Endothelial cell of umbilical vein (primary cell): Measurements from ENCODE around the gene ABTB1. TPM values are rescaled to one million over a fixed set of nuclear protein-coding genes. Genes with fewer than 3 reads are reported as not detected.

Source experiments
- BruUV-seq: library from RNA; stranded (reverse); fragments of 400-500 nt; replicated peaks from 2 replicates; lab custom pipeline; 2021; lab: Mats Ljungman, UMichigan
- CTCF ChIA-PET: fragments of 300-600, 350-600 bp; sonication (Branson Sonifier 250); formaldehyde crosslinking; loops from one replicate; lab custom pipeline; 2021; ENCODE audit warnings: antibody characterized with exemption, inconsistent platforms; lab: Charles Lee
- POLR2A ChIA-PET: fragments of 300-600, 350-600 bp; sonication (Branson Sonifier 250); formaldehyde crosslinking; loops from one replicate; lab custom pipeline; 2021; ENCODE audit warnings: antibody characterized with exemption, inconsistent platforms; lab: Charles Lee
- DNase-seq: peaks from one replicate; pipeline ENCODE4 v3.0.0-alpha.2; 2011; ENCODE audit warnings: low read depth, low spot score
- FAIRE-seq: peaks from 2 replicates; lab custom pipeline; 2011; peaks lifted over from hg19 to GRCh38; lab: Jason Lieb, UNC
- H2AFZ ChIP-seq: 2 replicates; pipeline ENCODE4 v1.6.0; 2012; ENCODE audit warnings: low read depth, low read length, control low read depth, inconsistent platforms
- H3K27ac ChIP-seq: 2 replicates; pipeline ENCODE4 v1.5.1; 2011; ENCODE audit warnings: low read depth, mild to moderate bottlenecking, control low read depth, low read length, moderate library complexity; ENCODE audit not compliant: insufficient read depth
- H3K27me3 ChIP-seq, 2 experiments: 2 replicates each; pipeline versions ENCODE4 v1.6.0 to v1.6.1; 2011; ENCODE audit warnings: low read length in 2 of 2, mixed read lengths in 1 of 2; ENCODE audit not compliant: control insufficient read depth in 2 of 2, insufficient read depth in 2 of 2
- H3K36me3 ChIP-seq, 2 experiments: 2 replicates in 1 of 2; 3 replicates in 1 of 2; pipeline ENCODE4 v1.5.1; 2011; ENCODE audit warnings: low read length in 2 of 2, mild to moderate bottlenecking in 1 of 2, moderate library complexity in 1 of 2; ENCODE audit not compliant: control insufficient read depth in 2 of 2, insufficient read depth in 2 of 2; ENCODE audit errors: extremely low read depth in 1 of 2
- H3K4me1 ChIP-seq: 3 replicates; pipeline ENCODE4 v1.5.1; 2011; ENCODE audit warnings: mild to moderate bottlenecking, low read length; ENCODE audit not compliant: control insufficient read depth, insufficient read depth; ENCODE audit errors: extremely low read depth
- H3K4me2 ChIP-seq: 2 replicates; pipeline ENCODE4 v1.6.1; 2011; ENCODE audit warnings: low read length, control low read depth, mixed read lengths; ENCODE audit not compliant: insufficient read depth
- H3K4me3 ChIP-seq, 3 experiments: fragments of 200-600 bp in 1 of 3; sonication (generic), shearing (Covaris generic) in 1 of 3; replicated peaks in 1 of 3; 2 replicates each; pipeline ENCODE4 v1.5.1; 2011 to 2016; ENCODE audit warnings: control low read depth in 3 of 3, low read length in 3 of 3, mild to moderate bottlenecking in 2 of 3, inconsistent platforms in 1 of 3, low read depth in 1 of 3, moderate library complexity in 1 of 3; ENCODE audit not compliant: insufficient read depth in 1 of 3
- H3K79me2 ChIP-seq: 2 replicates; pipeline ENCODE4 v1.6.0; 2012; ENCODE audit warnings: low read length, inconsistent platforms; ENCODE audit not compliant: control insufficient read depth, insufficient read depth
- H3K9ac ChIP-seq: replicated peaks from 2 replicates; pipeline ENCODE3; 2011; ENCODE audit warnings: low read length, control low read depth; ENCODE audit not compliant: insufficient read depth; ENCODE audit errors: extremely low read depth
- H3K9me1 ChIP-seq: replicated peaks from 3 replicates; pipeline ENCODE4 v1.6.0; 2011; ENCODE audit warnings: mild to moderate bottlenecking, low read length; ENCODE audit not compliant: control insufficient read depth, insufficient read depth; ENCODE audit errors: extremely low read depth
- H3K9me3 ChIP-seq: replicated peaks from 2 replicates; pipeline ENCODE4 v1.5.1; 2012; ENCODE audit warnings: low read length, inconsistent platforms; ENCODE audit not compliant: control insufficient read depth, insufficient read depth
- H4K20me1 ChIP-seq: replicated peaks from 2 replicates; pipeline ENCODE3; 2011; ENCODE audit warnings: mild to moderate bottlenecking, low read length; ENCODE audit not compliant: control insufficient read depth, insufficient read depth; ENCODE audit errors: extremely low read depth
- CTCF ChIP-seq, 2 donors: IDR thresholded peaks; 1 replicate in 1 of 2; 2 replicates in 1 of 2; pipeline ENCODE4 v1.5.1; 2011; ENCODE audit warnings: low read length in 2 of 2, mild to moderate bottlenecking in 2 of 2, moderate library complexity in 2 of 2, control low read depth in 1 of 2, inconsistent platforms in 1 of 2, low read depth in 1 of 2; ENCODE audit not compliant: insufficient read depth in 1 of 2; ENCODE audit errors: extremely low read depth in 1 of 2
- EZH2 ChIP-seq: IDR thresholded peaks from 2 replicates; pipeline ENCODE4 v1.6.1; 2012; ENCODE audit warnings: borderline replicate concordance, low read depth, mild to moderate bottlenecking, moderate library complexity, low read length, inconsistent platforms; ENCODE audit not compliant: severe bottlenecking
- FOS ChIP-seq: IDR thresholded peaks from 2 replicates; pipeline ENCODE4 v1.6.1; 2011; ENCODE audit warnings: mild to moderate bottlenecking, low read length, moderate library complexity, borderline replicate concordance; ENCODE audit not compliant: insufficient read depth
- GATA2 ChIP-seq: IDR thresholded peaks from 2 replicates; pipeline ENCODE4 v1.7.0; 2011; ENCODE audit warnings: low read depth, mild to moderate bottlenecking, moderate library complexity, mixed read lengths, low read length; ENCODE audit not compliant: insufficient read length, insufficient read depth
- JUN ChIP-seq: IDR thresholded peaks from 2 replicates; pipeline ENCODE4 v1.6.1; 2011; ENCODE audit warnings: borderline replicate concordance, low read depth; ENCODE audit not compliant: insufficient read length, insufficient read depth
- MAX ChIP-seq: IDR thresholded peaks from 2 replicates; pipeline ENCODE4 v1.6.1; 2011; ENCODE audit not compliant: insufficient read depth, insufficient read length
- MYC ChIP-seq: IDR thresholded peaks from one replicate; pipeline ENCODE4 v1.6.1; 2011; ENCODE audit warnings: mild to moderate bottlenecking, low read depth, low read length
- POLR2A ChIP-seq: IDR thresholded peaks from 2 replicates; pipeline ENCODE4 v1.6.1; 2012; ENCODE audit warnings: low read depth, mild to moderate bottlenecking, control low read depth, low read length
- POLR2AphosphoS5 ChIP-seq: IDR thresholded peaks from 2 replicates; pipeline ENCODE4 v1.6.1; 2012; ENCODE audit warnings: low read depth, mild to moderate bottlenecking, control low read depth, low read length, moderate library complexity; ENCODE audit not compliant: insufficient read depth
- dilution Hi-C: fragments of 300-500 bp; cut with MboI; formaldehyde crosslinking; loops from one replicate; pipeline ENCODE4 v1.15.0; 2019; ENCODE audit warnings: low sequenced_read_pairs; ENCODE audit not compliant: extremely low pct_ligation_motif_present
- intact Hi-C: fragments of 100-400 bp; cut with micrococcal nuclease; formaldehyde crosslinking; loops from one replicate; pipeline ENCODE4 v1.10.0; 2022
- polyA plus RNA-seq, 4 experiments: library from polyadenylated mRNA; depleted of rRNA in 3 of 4; stranded (reverse) in 3 of 4; unstranded in 1 of 4; fragments of >200 nt; gene quantifications; 2 replicates each; pipeline versions ENCODE4 v1.2.1 to v1.2.3, GENCODE V29; 2011 to 2012; ENCODE audit warnings: missing spikeins in 1 of 4
- total RNA-seq: library from RNA; stranded (reverse); gene quantifications from 2 replicates; pipeline ENCODE4 v1.2.3, GENCODE V29; 2021

The ABTB1 gene
- total and polyA plus RNA-seq, 2 donors (not counting 3 experiments of a cell fraction or from before 2014, with no cell fraction given) = 15.2 to 25.1 TPM

- Histone ChIP-seq H3K4me3 (no peak overlapping the region), H3K9me3 (no peaks in the 10 kb centered on the region), H3K79me2 (no peaks in the 10 kb centered on the region), H3K4me1 (no peaks in the 10 kb centered on the region), H3K27me3 (no peaks in the 10 kb centered on the region), H2AFZ (no peak overlapping the region), H3K27ac (no peak overlapping the region), H3K36me3 (no peaks in the 10 kb centered on the region), H3K9me1 (no peaks in the 10 kb centered on the region), H4K20me1 (no peaks in the 10 kb centered on the region), H3K9ac (no peak overlapping the region), H3K4me2 (no peak overlapping the region)
- FAIRE-seq = no peak
- no peak for DNase-seq
- ChIA-PET POLR2A (no interaction called here), CTCF (no interaction called here)
- TF ChIP-seq EZH2 (no peak), MYC (no peak), CTCF (IDR thresholded peaks at IDR 0.05; ENCODE audit: extremely low read depth in 1 of 2, insufficient read depth in 1 of 2, low read depth in 1 of 2, low read length in 2 of 2) (no peak), POLR2A (no peak), POLR2AphosphoS5 (no peak), GATA2 (no peak), MAX (no peak), FOS (no peak), JUN (no peak)
- BruUV-seq = no TSS peak
- dilution Hi-C loops (no loop called here), intact Hi-C loops (no loop called here)
Measured at GRCh38 chr3:127665586-127665985, 7.2 kb upstream of the ABTB1 start.
